Liver (tissue), 9 donors: ENCODE data around the gene MRC2. TPM values are rescaled to one million over a fixed set of nuclear protein-coding genes. Genes with fewer than 3 reads are reported as not detected.

Source experiments
- DNase-seq: peaks from one replicate; pipeline ENCODE4 v3.0.0-alpha.2; 2017; ENCODE audit warnings: low spot score
- H3K27ac ChIP-seq, 2 donors: one replicate each; pipeline ENCODE4 v1.7.0; 2013; ENCODE audit warnings: inconsistent platforms in 2 of 2, low read length in 2 of 2, control low read depth in 1 of 2, low read depth in 1 of 2, mild to moderate bottlenecking in 1 of 2
- H3K27me3 ChIP-seq, 4 donors: one replicate each; pipeline versions ENCODE4 v1.6.1 to v1.7.0; 2013; ENCODE audit warnings: low read length in 3 of 4, inconsistent platforms in 1 of 4, mild to moderate bottlenecking in 1 of 4, moderate library complexity in 1 of 4; ENCODE audit not compliant: control insufficient read depth in 4 of 4, insufficient read depth in 4 of 4
- H3K36me3 ChIP-seq, 4 donors: one replicate each; pipeline versions ENCODE4 v1.6.1 to v1.7.0; 2013; ENCODE audit warnings: low read length in 3 of 4, mild to moderate bottlenecking in 3 of 4, low read depth in 1 of 4, moderate library complexity in 1 of 4; ENCODE audit not compliant: control insufficient read depth in 4 of 4, insufficient read depth in 3 of 4
- H3K4me1 ChIP-seq, 4 donors: one replicate each; pipeline versions ENCODE4 v1.6.1 to v1.7.0; 2013; ENCODE audit warnings: low read length in 3 of 4, mild to moderate bottlenecking in 3 of 4, moderate library complexity in 1 of 4; ENCODE audit not compliant: control insufficient read depth in 4 of 4, insufficient read depth in 4 of 4
- H3K4me3 ChIP-seq, 3 donors: one replicate each; pipeline versions ENCODE4 v1.6.1 to v1.7.0; 2013; ENCODE audit warnings: low read length in 3 of 3, control low read depth in 1 of 3, low read depth in 1 of 3, mild to moderate bottlenecking in 1 of 3
- H3K9ac ChIP-seq, 2 donors: one replicate each; pipeline ENCODE4 v1.7.0; 2013; ENCODE audit warnings: low read length in 2 of 2, mild to moderate bottlenecking in 2 of 2, moderate library complexity in 2 of 2, control low read depth in 1 of 2, low read depth in 1 of 2
- H3K9me3 ChIP-seq, 4 donors: one replicate each; pipeline versions ENCODE4 v1.6.1 to v1.7.0; 2013; ENCODE audit warnings: low read length in 3 of 4; ENCODE audit not compliant: control insufficient read depth in 4 of 4
- ATF3 ChIP-seq: IDR thresholded peaks from 2 replicates; pipeline ENCODE4 v1.6.1; 2016; ENCODE audit warnings: antibody characterized with exemption
- CTCF ChIP-seq: fragments of 150-350 bp; IDR thresholded peaks from 2 replicates; pipeline ENCODE4 v1.5.1; 2017; ENCODE audit warnings: improper control_type of control experiment, low read depth, low read length; ENCODE audit not compliant: missing input control
- EGR1 ChIP-seq, 2 donors: IDR thresholded peaks; 2 replicates each; pipeline ENCODE4 v1.6.1; 2016 to 2018; ENCODE audit warnings: antibody characterized with exemption in 2 of 2, low read depth in 2 of 2
- FOXA1 ChIP-seq: IDR thresholded peaks from 2 replicates; pipeline ENCODE4 v1.6.1; 2016; ENCODE audit warnings: antibody characterized with exemption
- FOXA2 ChIP-seq: IDR thresholded peaks from 2 replicates; pipeline ENCODE4 v1.6.1; 2016; ENCODE audit warnings: antibody characterized with exemption
- GABPA ChIP-seq, 2 donors: IDR thresholded peaks in 1 of 2; conservative IDR thresholded peaks in 1 of 2; 2 replicates each; pipeline ENCODE4 v1.6.1; 2016; ENCODE audit warnings: antibody characterized with exemption in 2 of 2, mild to moderate bottlenecking in 1 of 2, moderate library complexity in 1 of 2
- HNF4A ChIP-seq, 2 donors: conservative IDR thresholded peaks; 2 replicates each; pipeline ENCODE4 v1.6.1; 2016; ENCODE audit warnings: antibody characterized with exemption in 2 of 2, mild to moderate bottlenecking in 2 of 2
- HNF4G ChIP-seq: IDR thresholded peaks from 2 replicates; pipeline ENCODE4 v1.6.1; 2016; ENCODE audit warnings: antibody characterized with exemption
- JUND ChIP-seq, 2 donors: IDR thresholded peaks; 2 replicates each; pipeline ENCODE4 v1.6.1; 2016; ENCODE audit warnings: antibody characterized with exemption in 2 of 2
- MAX ChIP-seq: IDR thresholded peaks from 2 replicates; pipeline ENCODE4 v1.6.1; 2016; ENCODE audit warnings: antibody characterized with exemption
- NR2F2 ChIP-seq: IDR thresholded peaks from 2 replicates; pipeline ENCODE4 v1.6.1; 2016; ENCODE audit warnings: antibody characterized with exemption
- RAD21 ChIP-seq, 2 donors: IDR thresholded peaks; 2 replicates each; pipeline ENCODE4 v1.6.1; 2016; ENCODE audit warnings: antibody characterized with exemption in 2 of 2, mild to moderate bottlenecking in 2 of 2
- REST ChIP-seq: IDR thresholded peaks from 2 replicates; pipeline ENCODE4 v1.6.1; 2016; ENCODE audit warnings: antibody characterized with exemption, mild to moderate bottlenecking
- RXRA ChIP-seq, 2 donors: IDR thresholded peaks; 2 replicates each; pipeline ENCODE4 v1.6.1; 2017 to 2018; ENCODE audit warnings: antibody characterized with exemption in 2 of 2, mild to moderate bottlenecking in 1 of 2
- SP1 ChIP-seq: IDR thresholded peaks from 2 replicates; pipeline ENCODE4 v1.6.1; 2018; ENCODE audit warnings: antibody characterized with exemption, mild to moderate bottlenecking
- TAF1 ChIP-seq: conservative IDR thresholded peaks from 2 replicates; pipeline ENCODE4 v1.6.1; 2016; ENCODE audit warnings: antibody characterized with exemption, mild to moderate bottlenecking
- YY1 ChIP-seq: IDR thresholded peaks from 2 replicates; pipeline ENCODE4 v1.6.1; 2016; ENCODE audit warnings: antibody characterized with exemption, mild to moderate bottlenecking
- ZBTB33 ChIP-seq: IDR thresholded peaks from 2 replicates; pipeline ENCODE4 v1.6.1; 2016; ENCODE audit warnings: antibody characterized with exemption
- WGBS: extraction: QIAGEN DNeasy Blood & Tissue Kit; methylation state at CpG from one replicate; pipeline ENCODE4 v1.1.7; 2013; 5-methylcytosine and 5-hydroxymethylcytosine counted together
- polyA plus RNA-seq, 2 donors: library from polyadenylated mRNA; stranded (reverse) in 1 of 2; unstranded in 1 of 2; fragments of 200-250 nt in 1 of 2; fragments of >200 nt in 1 of 2; fragmentation: Nextera tagmentation in 1 of 2; extraction: Ambion mirVana in 1 of 2; gene quantifications; one replicate each; pipeline versions ENCODE4 v1.2.1 to v1.2.3, GENCODE V29; 2013 to 2015
- total RNA-seq, 2 donors: library from RNA; depleted of rRNA; stranded (reverse); fragments of >200 nt; gene quantifications; one replicate each; pipeline ENCODE4 v1.2.3, GENCODE V29; 2014
- donor health status: healthy.
- donor health status: healthy.
- donor health status: healthy.
- donor health status: healthy.
- donor health status: healthy.

The MRC2 gene
- total and polyA plus RNA-seq, 4 donors: 0.49 to 81.1 (median 2.8) TPM

GRCh38 chr17:62637809-62638208 lies 10.3 kb downstream of the MRC2 start:
- H3K9ac ChIP-seq: no peak overlapping the region
- no peak overlapping the region for H3K4me3 ChIP-seq
- H3K9me3 ChIP-seq: no peaks in the 10 kb centered on the region
- 78% methylated on average over 9 of the region's 9 CpGs for whole genome bisulfite sequencing
- DNase-seq: no peak
- no peaks in the 10 kb centered on the region for H3K4me1 ChIP-seq
- H3K27me3 ChIP-seq: no peaks in the 10 kb centered on the region
- TF ChIP-seq ZBTB33 (no peak), EGR1 (IDR thresholded peaks at IDR 0.05; ENCODE audit: low read depth in 2 of 2) (no peak), MAX (no peak), YY1 (no peak), GABPA (IDR thresholded peaks at IDR 0.05 in 1 of 2, conservative IDR thresholded peaks at IDR 0.05 in 1 of 2) (no peak), NR2F2 (no peak), FOXA1 (no peak)
- no peak overlapping the region for H3K27ac ChIP-seq
- H3K36me3 ChIP-seq: no peaks in the 10 kb centered on the region

GRCh38 chr17:62641153-62641552 lies 13.7 kb downstream of the MRC2 start:
- Histone ChIP-seq H3K27ac (no peak overlapping the region), H3K27me3 (no peaks in the 10 kb centered on the region), H3K4me1 (no peaks in the 10 kb centered on the region), H3K9me3 (no peaks in the 10 kb centered on the region), H3K4me3 (no peak overlapping the region), H3K9ac (no peak overlapping the region), H3K36me3 (no peaks in the 10 kb centered on the region)
- WGBS: 85% methylated on average over 10 of the region's 10 CpGs
- no peak for DNase-seq
- no peak for TF ChIP-seq EGR1 (IDR thresholded peaks at IDR 0.05; ENCODE audit: low read depth in 2 of 2)
- no peak for TF ChIP-seq SP1
- no peak for TF ChIP-seq TAF1
- TF ChIP-seq HNF4G: no peak
- no peak for TF ChIP-seq HNF4A (conservative IDR thresholded peaks at IDR 0.05)
- TF ChIP-seq RAD21 (IDR thresholded peaks at IDR 0.05): no peak
- no peak for TF ChIP-seq REST
- no peak for TF ChIP-seq ATF3
- TF ChIP-seq CTCF: no peak
- no peak for TF ChIP-seq ZBTB33
- TF ChIP-seq JUND (IDR thresholded peaks at IDR 0.05): no peak
- TF ChIP-seq FOXA2: no peak
- no peak for TF ChIP-seq YY1
- no peak for TF ChIP-seq FOXA1
- TF ChIP-seq MAX: no peak
- TF ChIP-seq GABPA (IDR thresholded peaks at IDR 0.05 in 1 of 2, conservative IDR thresholded peaks at IDR 0.05 in 1 of 2): no peak
- TF ChIP-seq RXRA (IDR thresholded peaks at IDR 0.05): no peak
